Calu3 (cell line): ENCODE results near the gene RSPRY1. TPM values are rescaled to one million over a fixed set of nuclear protein-coding genes. Genes with fewer than 3 reads are reported as not detected.
A peak's percentile ranks its signal among the peaks of the same experiment; 100 is the strongest.

Source experiments
- BruUV-seq: library from RNA; stranded (reverse); fragments of 400-500 nt; replicated peaks from 2 replicates; lab custom pipeline; 2021; lab: Mats Ljungman, UMichigan
- CTCF ChIA-PET: fragments of 300-600 bp; sonication (Branson Sonifier 250); formaldehyde crosslinking; loops from one replicate; lab custom pipeline; 2022; ENCODE audit warnings: antibody characterized with exemption; lab: Charles Lee
- DNase-seq: peaks from one replicate; pipeline ENCODE4 v3.0.0; 2022
- H3K27ac Mint-ChIP-seq: one replicate; pipeline ENCODE4 v1.8.0; 2022; ENCODE audit warnings: mixed read lengths; ENCODE audit not compliant: unreplicated experiment
- H3K27me3 Mint-ChIP-seq: one replicate; pipeline ENCODE4 v1.8.0; 2022; ENCODE audit warnings: mixed read lengths; ENCODE audit not compliant: unreplicated experiment
- H3K36me3 Mint-ChIP-seq: one replicate; pipeline ENCODE4 v1.8.0; 2022; ENCODE audit warnings: mild to moderate bottlenecking, moderate library complexity, mixed read lengths; ENCODE audit not compliant: insufficient read depth, unreplicated experiment
- H3K4me1 Mint-ChIP-seq: one replicate; pipeline ENCODE4 v1.8.0; 2022; ENCODE audit warnings: mild to moderate bottlenecking, low read depth, mixed read lengths; ENCODE audit not compliant: unreplicated experiment
- H3K4me3 Mint-ChIP-seq: one replicate; pipeline ENCODE4 v1.8.0; 2022; ENCODE audit warnings: mild to moderate bottlenecking, low read depth, moderate library complexity, mixed read lengths; ENCODE audit not compliant: unreplicated experiment
- H3K9me3 Mint-ChIP-seq: one replicate; pipeline ENCODE4 v1.8.0; 2022; ENCODE audit warnings: low read depth, mixed read lengths; ENCODE audit not compliant: unreplicated experiment
- intact Hi-C: fragments of 100-400 bp; cut with micrococcal nuclease; formaldehyde crosslinking; loops from one replicate; pipeline ENCODE4 v1.10.0; 2022; ENCODE audit not compliant: unreplicated experiment
- total RNA-seq: library from RNA; stranded (reverse); gene quantifications from 2 replicates; pipeline ENCODE4 v1.2.3, GENCODE V29; 2022
- TF ChIP-seq, protein P1 (sequence below): fragments of 200-600 bp; IDR thresholded peaks from one replicate; pipeline ENCODE4 v1.8.0; 2022; ENCODE audit warnings: antibody characterized with exemption; ENCODE audit not compliant: unreplicated experiment

Gene RSPRY1
- total RNA-seq, 1 experiment from 2014 or later = 43.6 TPM

DNA sequence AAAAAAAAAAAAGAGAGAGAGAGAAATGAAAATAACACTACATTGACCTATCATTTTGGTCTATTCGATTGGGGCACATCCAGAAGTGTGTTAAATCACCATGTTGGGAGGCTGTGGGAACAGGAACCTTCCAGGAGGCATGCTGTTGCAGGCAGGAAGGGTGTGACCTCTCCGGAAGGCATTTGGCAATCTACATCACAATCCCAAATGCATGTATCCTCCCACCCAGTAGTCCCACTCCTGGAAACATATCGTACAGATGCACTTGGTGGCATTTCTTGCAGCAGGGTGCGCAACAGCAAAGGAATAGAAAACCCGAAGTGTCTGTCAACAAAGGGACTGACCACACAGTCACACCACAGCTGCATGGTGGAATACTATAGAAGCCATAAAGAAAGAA, 90.5 kb downstream of the RSPRY1 start:
- Mint-ChIP-seq H3K36me3 (peaks cover 5% of the 10 kb centered on the region), H3K27ac (no peak overlapping the region), H3K4me1 (peaks cover 59% of the 10 kb centered on the region), H3K9me3 (no peaks in the 10 kb centered on the region), H3K27me3 (no peaks in the 10 kb centered on the region), H3K4me3 (peak overlapping the region; percentile 25)
- CTCF ChIA-PET = no interaction called here
- BruUV-seq = no TSS peak
- TF ChIP-seq, protein P1, sequence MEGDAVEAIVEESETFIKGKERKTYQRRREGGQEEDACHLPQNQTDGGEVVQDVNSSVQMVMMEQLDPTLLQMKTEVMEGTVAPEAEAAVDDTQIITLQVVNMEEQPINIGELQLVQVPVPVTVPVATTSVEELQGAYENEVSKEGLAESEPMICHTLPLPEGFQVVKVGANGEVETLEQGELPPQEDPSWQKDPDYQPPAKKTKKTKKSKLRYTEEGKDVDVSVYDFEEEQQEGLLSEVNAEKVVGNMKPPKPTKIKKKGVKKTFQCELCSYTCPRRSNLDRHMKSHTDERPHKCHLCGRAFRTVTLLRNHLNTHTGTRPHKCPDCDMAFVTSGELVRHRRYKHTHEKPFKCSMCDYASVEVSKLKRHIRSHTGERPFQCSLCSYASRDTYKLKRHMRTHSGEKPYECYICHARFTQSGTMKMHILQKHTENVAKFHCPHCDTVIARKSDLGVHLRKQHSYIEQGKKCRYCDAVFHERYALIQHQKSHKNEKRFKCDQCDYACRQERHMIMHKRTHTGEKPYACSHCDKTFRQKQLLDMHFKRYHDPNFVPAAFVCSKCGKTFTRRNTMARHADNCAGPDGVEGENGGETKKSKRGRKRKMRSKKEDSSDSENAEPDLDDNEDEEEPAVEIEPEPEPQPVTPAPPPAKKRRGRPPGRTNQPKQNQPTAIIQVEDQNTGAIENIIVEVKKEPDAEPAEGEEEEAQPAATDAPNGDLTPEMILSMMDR = no peak
- intact Hi-C loops = loop anchor here (2.0 kb wide), 2 partner anchors 32 to 86 kb away; partner anchors contain the start of gene ARL2BP
- DNase-seq = no peak

DNA sequence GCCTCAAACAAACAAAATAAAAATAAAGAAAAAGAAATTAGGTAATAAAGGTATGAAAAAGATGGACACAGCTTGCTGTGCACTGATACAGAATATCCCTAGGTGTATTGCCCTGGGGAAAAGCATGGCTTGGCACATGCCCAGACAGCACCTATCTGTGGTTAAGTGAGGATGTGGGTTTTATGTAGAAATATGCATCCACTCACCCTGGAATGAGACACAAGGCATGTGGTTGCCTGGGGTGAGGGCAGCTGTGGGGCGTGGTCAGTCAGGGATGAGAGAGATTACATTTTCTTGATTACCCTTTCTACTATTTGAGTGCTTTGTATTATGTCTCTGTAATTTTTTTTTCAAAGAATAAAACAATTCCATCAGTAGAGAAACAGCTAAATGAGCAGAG, 91.5 kb downstream of the RSPRY1 start:
- H3K4me3 Mint-ChIP-seq = peak overlapping the region; percentile 1

DNA sequence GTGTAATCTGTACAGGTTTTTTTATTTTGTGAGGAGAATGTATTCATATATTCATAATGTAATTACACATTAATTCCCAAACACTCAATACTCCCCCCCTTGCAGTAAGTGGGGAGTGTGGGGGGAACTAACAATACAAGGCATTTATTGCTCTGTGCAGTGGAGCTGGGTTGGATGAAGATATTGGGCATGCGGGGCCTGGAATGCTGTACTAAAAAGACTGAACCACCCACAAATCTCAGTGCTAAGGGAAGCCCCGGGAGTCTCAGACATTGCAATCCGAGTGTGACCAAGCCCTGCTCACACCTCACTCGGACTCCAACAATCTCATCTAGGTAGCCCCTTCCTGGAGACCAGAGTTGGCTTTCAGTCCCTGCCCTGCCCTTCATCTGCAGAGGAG, 92.4 kb downstream of the RSPRY1 start:
- BruUV-seq = no TSS peak
- intact Hi-C loops = no loop called here
- Mint-ChIP-seq H3K4me3 (no peak overlapping the region), H3K27ac (no peak overlapping the region), H3K27me3 (no peaks in the 10 kb centered on the region), H3K4me1 (peaks cover 77% of the 10 kb centered on the region), H3K9me3 (no peaks in the 10 kb centered on the region), H3K36me3 (peaks cover 19% of the 10 kb centered on the region)
- CTCF ChIA-PET = interaction anchor here (0.7 to 1.8 kb wide), 3 partner anchors 10 to 33 kb away, joined by 3 to 7 read pairs (median 3); partner anchors contain the start of gene ARL2BP
- TF ChIP-seq, protein P1 = no peak
- no peak for DNase-seq

More for the DNA sequence above, 91.5 kb downstream of the RSPRY1 start:
- H3K9me3 Mint-ChIP-seq = no peaks in the 10 kb centered on the region
- peaks cover 11% of the 10 kb centered on the region for H3K36me3 Mint-ChIP-seq
- BruUV-seq = no TSS peak
- intact Hi-C loops = loop anchor here (2.0 kb wide), 2 partner anchors 33 to 87 kb away; partner anchors contain the start of gene ARL2BP
- CTCF ChIA-PET = interaction anchor here (0.6 to 1.8 kb wide), 4 partner anchors 24 to 984 kb away, joined by 4 to 7 read pairs (median 6); partner anchors contain the start of gene ARL2BP
- peak; percentile 77 for DNase-seq
- peak overlapping the region; percentile 18 for H3K27ac Mint-ChIP-seq
- H3K4me1 Mint-ChIP-seq = peaks cover 68% of the 10 kb centered on the region
- no peaks in the 10 kb centered on the region for H3K27me3 Mint-ChIP-seq
- TF ChIP-seq, protein P1 = no peak

DNA sequence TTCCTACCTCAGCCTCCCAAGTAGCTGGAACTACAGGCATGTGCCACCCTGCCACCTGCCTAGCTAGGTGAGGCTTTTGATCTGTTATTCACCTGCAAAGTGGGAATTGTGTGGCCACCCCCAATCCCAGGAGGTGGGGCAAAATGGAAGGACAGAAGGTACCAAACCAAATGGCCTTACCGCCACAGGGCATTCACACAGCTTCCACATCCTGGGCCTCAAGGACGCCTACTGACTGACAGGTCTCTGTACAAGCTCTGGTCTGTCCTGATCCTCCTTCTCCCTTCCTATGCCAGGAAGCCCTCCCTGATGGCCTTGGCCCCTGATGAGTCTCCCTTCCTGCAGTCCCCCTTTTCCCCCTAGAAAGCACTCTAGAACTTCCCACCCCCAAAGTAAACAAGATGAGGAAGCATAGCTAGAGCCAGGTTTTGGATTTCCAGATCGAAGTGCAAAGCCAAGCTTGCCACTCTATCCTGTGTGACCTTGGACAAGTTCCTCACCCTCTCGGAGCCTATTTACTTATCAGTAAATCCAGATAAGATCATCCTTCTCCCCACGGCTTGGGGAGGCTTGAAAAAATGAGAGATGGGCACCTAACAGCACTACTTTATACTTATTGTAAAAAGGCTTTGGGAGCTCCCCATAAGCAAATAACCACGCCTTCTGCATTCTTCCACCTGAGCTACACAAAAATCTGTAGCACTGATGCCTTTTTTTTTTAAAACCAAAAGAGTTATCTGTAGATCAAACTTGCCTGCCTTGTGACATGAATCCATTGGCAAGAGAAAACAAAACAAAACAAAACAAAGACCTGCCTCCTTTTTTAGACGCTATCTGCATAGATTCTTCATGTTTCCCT, 93.9 kb downstream of the RSPRY1 start:
- Mint-ChIP-seq H3K9me3 (no peaks in the 10 kb centered on the region), H3K4me3 (no peak overlapping the region)

More for the DNA sequence above, 93.9 kb downstream of the RSPRY1 start:
- H3K27ac Mint-ChIP-seq = no peak overlapping the region
- H3K36me3 Mint-ChIP-seq = peaks cover 34% of the 10 kb centered on the region
- intact Hi-C loops = no loop called here
- peaks cover 77% of the 10 kb centered on the region for H3K4me1 Mint-ChIP-seq
- DNase-seq = no peak
- TF ChIP-seq, protein P1 = no peak
- BruUV-seq = no TSS peak
- CTCF ChIA-PET = interaction anchor here (0.7 to 1.3 kb wide), 7 partner anchors 14 to 1795 kb away, joined by 3 to 4 read pairs (median 3); no protein-coding TSS in a partner anchor
- no peaks in the 10 kb centered on the region for H3K27me3 Mint-ChIP-seq
